Naive thymus-derived CD8-positive, alpha-beta T cell (primary cell): Measurements from ENCODE around the gene ATRIP. TPM values are rescaled to one million over a fixed set of nuclear protein-coding genes. Genes with fewer than 3 reads are reported as not detected.

Source experiments
- ATAC-seq, 2 donors: fragments of 150-1000 bp; cut with Tn5 transposase in 1 of 2; sonication (Bioruptor Pico), chemical (Tn5 transposase) in 1 of 2; 1 replicate in 1 of 2; 2 replicates in 1 of 2; pipeline ENCODE4 v1.10.0; 2021; ENCODE audit warnings: mild to moderate bottlenecking in 2 of 2, moderate library complexity in 2 of 2
- POLR2A ChIA-PET: fragments of 350-600 bp; sonication (Branson Sonifier 250); formaldehyde crosslinking; loops from one replicate; lab custom pipeline; 2021; ENCODE audit warnings: antibody characterized with exemption; lab: Charles Lee
- DNase-seq, 10 donors: peaks; one replicate each; pipeline versions ENCODE4 v3.0.0 to v3.0.0-alpha.2; 2020 to 2022
- H3K27ac Mint-ChIP-seq, 10 donors: one replicate each; pipeline ENCODE4 v1.8.0; 2020 to 2022; ENCODE audit warnings: mild to moderate bottlenecking in 10 of 10, mixed read lengths in 10 of 10, moderate library complexity in 4 of 10, inconsistent platforms in 1 of 10
- H3K27me3 Mint-ChIP-seq, 5 donors: one replicate each; pipeline ENCODE4 v1.8.0; 2021 to 2022; ENCODE audit warnings: mixed read lengths in 5 of 5
- H3K36me3 Mint-ChIP-seq, 3 donors: one replicate each; pipeline ENCODE4 v1.8.0; 2020 to 2022; ENCODE audit warnings: mixed read lengths in 3 of 3, mild to moderate bottlenecking in 2 of 3, inconsistent platforms in 1 of 3
- H3K4me1 Mint-ChIP-seq, 4 donors: one replicate each; pipeline ENCODE4 v1.8.0; 2021 to 2022; ENCODE audit warnings: mixed read lengths in 4 of 4
- H3K4me3 Mint-ChIP-seq, 10 donors: one replicate each; pipeline ENCODE4 v1.8.0; 2020 to 2022; ENCODE audit warnings: mild to moderate bottlenecking in 10 of 10, mixed read lengths in 10 of 10, moderate library complexity in 6 of 10, inconsistent platforms in 1 of 10
- H3K9me3 Mint-ChIP-seq, 9 donors: one replicate each; pipeline ENCODE4 v1.8.0; 2020 to 2022; ENCODE audit warnings: mixed read lengths in 9 of 9, mild to moderate bottlenecking in 3 of 9, inconsistent platforms in 1 of 9, moderate library complexity in 1 of 9
- polyA plus RNA-seq, 3 donors: library from polyadenylated mRNA; unstranded; fragments of 300-500 nt; fragmentation: Illumina TruSeq; gene quantifications; one replicate each; pipeline ENCODE4 v1.2.3, GENCODE V29; 2021
- total RNA-seq, 8 experiments: library from RNA in 2 of 8; stranded (reverse) in 2 of 8; gene quantifications; one replicate each; pipeline ENCODE4 v1.2.3 and lab custom pipeline; 2021 to 2026

ATRIP gene
- total and polyA plus RNA-seq, 5 experiments from 2014 or later, result 8.9 to 17.5 (median 13.2) TPM

DNA sequence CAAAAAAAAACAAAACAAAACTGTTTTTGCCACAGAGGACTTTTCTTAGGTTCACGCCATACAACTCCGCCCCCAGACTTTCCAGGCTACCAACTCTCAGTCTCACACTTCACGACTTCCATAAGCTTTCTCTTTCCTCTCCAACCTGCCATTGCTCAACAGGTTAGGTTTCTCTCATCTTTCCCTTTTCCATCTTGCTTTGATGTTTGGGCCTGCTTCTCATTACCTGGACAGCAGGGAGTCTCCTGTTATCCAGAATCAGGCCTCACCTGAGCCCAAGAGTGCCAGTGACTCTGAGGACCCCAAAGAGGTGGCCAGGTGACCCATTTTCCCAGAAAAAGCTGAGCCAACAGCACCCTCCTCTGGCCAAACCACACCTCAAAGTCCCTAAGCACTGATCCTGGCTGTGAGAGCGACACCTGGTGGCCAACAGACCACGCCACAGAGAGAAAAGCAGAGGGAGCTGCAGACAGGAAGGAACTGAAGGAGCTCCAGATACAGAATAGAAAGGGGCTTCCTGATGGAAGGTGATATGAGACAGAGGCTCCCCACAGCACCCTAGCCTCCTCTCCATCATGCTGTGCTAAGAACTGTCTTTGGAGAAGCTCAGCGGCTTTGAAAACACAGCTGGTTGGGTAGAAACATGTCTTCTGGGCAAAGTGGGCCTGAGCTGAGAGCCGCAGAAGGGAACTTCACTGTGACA lies 10.6 kb upstream of the ATRIP start:
- no peaks in the 10 kb centered on the region for H3K27me3 Mint-ChIP-seq
- peaks cover 0 to 15% (median 1%) of the 10 kb centered on the region in 3 donors for H3K36me3 Mint-ChIP-seq
- POLR2A ChIA-PET, result interaction anchor here (0.5 to 2.8 kb wide), 14 partner anchors 10 to 176 kb away, joined by 3 to 13 read pairs (median 6); partner anchors contain the start of genes ATRIP and SHISA5
- peak; percentile 34 to 39 for ATAC-seq
- DNase-seq, result peak; percentile 75 to 92 (median 84)
- H3K9me3 Mint-ChIP-seq, result no peaks in the 10 kb centered on the region
- H3K27ac Mint-ChIP-seq, result no peak overlapping the region
- peaks cover 15 to 38% (median 29%) of the 10 kb centered on the region in 4 donors for H3K4me1 Mint-ChIP-seq
- no peak overlapping the region for H3K4me3 Mint-ChIP-seq

DNA sequence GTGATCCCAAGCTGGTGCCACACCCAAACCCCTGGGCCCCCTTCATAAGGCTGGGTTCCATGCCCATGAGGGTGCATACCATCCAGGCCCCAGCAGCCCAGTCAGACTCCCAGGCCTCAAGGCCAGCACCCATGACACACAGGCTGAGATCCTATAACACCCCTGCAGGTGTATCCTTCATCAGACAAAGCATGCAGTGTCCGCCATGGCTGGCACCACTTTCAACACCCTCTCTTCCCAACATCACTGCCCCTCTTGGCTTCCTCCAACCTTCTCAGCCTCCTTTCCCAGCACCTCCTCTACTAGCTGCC lies 10.1 kb upstream of the ATRIP start:
- no peak for DNase-seq
- ATAC-seq, result no peak
- Mint-ChIP-seq H3K27ac (no peak overlapping the region), H3K9me3 (no peaks in the 10 kb centered on the region), H3K4me3 (no peak overlapping the region), H3K36me3 (peaks cover 0 to 20% (median 1%) of the 10 kb centered on the region in 3 donors), H3K27me3 (no peaks in the 10 kb centered on the region), H3K4me1 (peaks cover 15 to 41% (median 33%) of the 10 kb centered on the region in 4 donors)
- POLR2A ChIA-PET, result interaction anchor here (0.5 to 2.8 kb wide), 13 partner anchors 10 to 176 kb away, joined by 3 to 13 read pairs (median 6); partner anchors contain the start of genes ATRIP and SHISA5

DNA sequence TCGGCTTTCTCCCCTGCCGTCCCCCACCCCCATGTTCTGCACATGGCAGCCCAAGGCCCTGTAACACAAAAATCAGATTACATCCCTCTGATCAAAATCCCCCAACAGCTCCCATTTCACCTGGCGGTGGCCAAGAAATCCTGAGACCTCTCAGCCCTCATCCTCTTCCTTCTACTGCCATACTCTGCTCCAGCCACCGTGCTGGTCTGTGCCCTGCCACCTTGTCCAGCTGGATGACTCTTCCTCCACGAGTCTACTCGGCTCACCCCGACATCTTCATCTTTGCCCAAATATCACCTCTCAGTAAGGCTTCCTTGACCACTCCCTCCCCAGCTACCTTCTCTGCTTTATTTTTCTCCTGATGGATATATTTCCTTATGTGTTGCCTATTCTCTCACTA lies 9.7 kb upstream of the ATRIP start:
- H3K36me3 Mint-ChIP-seq, result peaks cover 0 to 25% (median 1%) of the 10 kb centered on the region in 3 donors
- no peak overlapping the region for H3K4me3 Mint-ChIP-seq
- no peak for ATAC-seq
- POLR2A ChIA-PET, result interaction anchor here (0.7 to 2.8 kb wide), 10 partner anchors 9 to 551 kb away, joined by 3 to 13 read pairs (median 6); partner anchors contain the start of genes ATRIP and SHISA5
- no peak overlapping the region for H3K27ac Mint-ChIP-seq
- H3K9me3 Mint-ChIP-seq, result no peaks in the 10 kb centered on the region
- H3K27me3 Mint-ChIP-seq, result no peaks in the 10 kb centered on the region
- DNase-seq, result no peak
- peaks cover 15 to 46% (median 37%) of the 10 kb centered on the region in 4 donors for H3K4me1 Mint-ChIP-seq

DNA sequence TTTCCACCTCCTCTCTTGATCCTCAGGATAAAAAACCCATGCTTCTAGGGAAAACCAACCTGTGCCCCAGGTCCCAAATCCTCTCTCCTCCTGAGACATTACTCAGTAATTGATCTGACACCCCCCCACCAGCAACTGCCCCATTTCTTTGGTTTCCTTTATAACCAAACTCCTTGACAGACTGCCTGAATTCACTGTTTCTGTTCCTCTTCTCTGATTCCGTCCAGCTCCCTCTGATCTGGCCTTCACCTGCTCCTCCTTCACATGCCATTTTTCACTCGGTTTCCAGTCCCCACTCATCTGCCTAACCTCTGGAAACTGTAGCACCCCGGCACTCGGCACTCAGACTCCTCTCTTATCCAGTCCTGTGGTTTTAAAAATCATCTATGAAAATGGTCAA lies 8.7 kb upstream of the ATRIP start:
- Mint-ChIP-seq H3K27ac (peak overlapping the region in 5 of 10 donors; percentile 44 to 99 (median 74)), H3K27me3 (no peaks in the 10 kb centered on the region), H3K4me3 (peak overlapping the region in 1 of 10 donors; percentile 18), H3K4me1 (peaks cover 15 to 55% (median 41%) of the 10 kb centered on the region in 4 donors), H3K9me3 (no peaks in the 10 kb centered on the region), H3K36me3 (peaks cover 0 to 34% (median 1%) of the 10 kb centered on the region in 3 donors)
- POLR2A ChIA-PET, result interaction anchor here (0.6 to 2.8 kb wide), 5 partner anchors 8 to 550 kb away, joined by 3 to 13 read pairs (median 12); partner anchors contain the start of genes ATRIP and SHISA5
- no peak for DNase-seq
- ATAC-seq, result no peak

DNA sequence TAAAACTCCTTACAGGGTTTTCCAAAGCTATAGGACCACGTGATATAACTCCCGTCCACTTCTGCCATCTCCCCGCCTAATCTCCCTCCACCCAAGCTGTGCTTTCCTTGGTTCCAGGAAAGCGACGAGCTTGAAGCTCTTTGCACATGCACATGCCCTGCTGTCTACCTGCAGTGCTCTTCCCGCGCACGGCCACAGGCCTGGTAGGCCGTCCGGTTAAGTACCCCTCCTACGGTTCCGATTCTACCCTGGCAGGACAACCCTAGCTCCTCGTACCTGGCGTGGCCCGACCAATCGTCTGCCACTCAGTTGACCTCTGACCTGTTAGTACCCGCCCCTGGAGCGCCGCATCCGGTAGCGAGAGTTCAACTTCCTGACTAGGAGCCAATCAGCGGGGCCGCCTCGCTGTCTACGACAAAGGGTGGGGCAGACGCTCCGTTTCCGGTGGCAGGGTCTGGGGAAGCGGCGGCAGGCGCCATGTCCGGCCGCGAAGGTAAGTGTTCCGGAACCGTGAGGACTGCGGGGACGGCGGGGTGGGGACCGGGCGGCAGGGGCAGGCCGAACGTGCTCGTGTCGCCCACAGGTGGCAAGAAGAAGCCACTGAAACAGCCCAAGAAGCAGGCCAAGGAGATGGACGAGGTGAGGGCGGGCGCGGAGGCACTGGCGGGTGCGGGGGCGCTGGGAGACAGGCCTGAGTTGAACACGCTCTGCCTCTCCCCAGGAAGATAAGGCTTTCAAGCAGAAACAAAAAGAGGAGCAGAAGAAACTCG lies 6.5 kb upstream of the ATRIP start, which contains the start of the genes CCDC51 and TMA7:
Gene CCDC51, minus strand, starts transcription at position 300 of the 770 bp plus-strand sequence. CDS start 4,991 bp downstream, outside the sequence.
Gene TMA7, plus strand, starts transcription at position 438 of the 770 bp plus-strand sequence. Its CDS starts 40 bp downstream, at position 478.
- peak within 1 kb of the TSS; percentile 95 to 100 (median 99) for H3K27ac Mint-ChIP-seq
- peaks cover 0 to 40% (median 3%) of the 10 kb centered on the region in 3 donors for H3K36me3 Mint-ChIP-seq
- DNase-seq (peak; percentile 93 to 99 (median 96)), ATAC-seq (peak; percentile 92 to 93)
- POLR2A ChIA-PET, result interaction anchor here (0.6 to 4.1 kb wide), 26 partner anchors 9 to 277 kb away, joined by 3 to 37 read pairs (median 5); partner anchors contain the start of genes IP6K2, NME6, PFKFB4 and PLXNB1
- H3K4me3 Mint-ChIP-seq, result peak within 1 kb of the TSS; percentile 89 to 100 (median 97)
- H3K4me1 Mint-ChIP-seq, result peaks cover 15 to 51% (median 39%) of the 10 kb centered on the region in 4 donors
- no peaks in the 10 kb centered on the region for H3K27me3 Mint-ChIP-seq
- no peaks in the 10 kb centered on the region for H3K9me3 Mint-ChIP-seq

DNA sequence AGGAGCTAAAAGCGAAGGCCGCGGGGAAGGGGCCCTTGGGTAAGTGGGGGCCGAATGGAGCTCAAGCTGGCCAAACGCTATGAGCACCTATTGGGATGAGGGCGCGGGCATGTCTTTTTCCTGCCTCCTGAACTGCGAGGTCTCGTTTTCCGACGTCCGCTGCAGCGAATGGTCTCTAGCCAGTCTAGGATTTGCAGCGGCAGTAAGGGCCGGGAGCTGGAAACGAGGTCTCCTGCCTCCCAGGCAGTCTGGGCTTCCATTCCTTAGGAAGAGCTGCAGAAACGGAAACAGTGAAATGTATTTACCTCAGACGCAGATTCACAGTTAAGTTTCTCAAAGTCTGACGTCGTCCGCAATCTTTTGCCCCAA lies 6.0 kb upstream of the ATRIP start:
- Mint-ChIP-seq H3K4me1 (peaks cover 12 to 52% (median 42%) of the 10 kb centered on the region in 4 donors), H3K27ac (peak overlapping the region; percentile 95 to 100 (median 99)), H3K36me3 (peaks cover 0 to 40% (median 3%) of the 10 kb centered on the region in 3 donors), H3K4me3 (peak overlapping the region; percentile 89 to 100 (median 97)), H3K27me3 (no peaks in the 10 kb centered on the region), H3K9me3 (no peaks in the 10 kb centered on the region)
- POLR2A ChIA-PET, result interaction anchor here (0.6 to 4.1 kb wide), 17 partner anchors 10 to 589 kb away, joined by 3 to 37 read pairs (median 7); partner anchors contain the start of genes PFKFB4, PLXNB1 and SHISA5
- ATAC-seq (peak; percentile 2 to 5), DNase-seq (peak in 1 of 10 donors; percentile 29)

DNA sequence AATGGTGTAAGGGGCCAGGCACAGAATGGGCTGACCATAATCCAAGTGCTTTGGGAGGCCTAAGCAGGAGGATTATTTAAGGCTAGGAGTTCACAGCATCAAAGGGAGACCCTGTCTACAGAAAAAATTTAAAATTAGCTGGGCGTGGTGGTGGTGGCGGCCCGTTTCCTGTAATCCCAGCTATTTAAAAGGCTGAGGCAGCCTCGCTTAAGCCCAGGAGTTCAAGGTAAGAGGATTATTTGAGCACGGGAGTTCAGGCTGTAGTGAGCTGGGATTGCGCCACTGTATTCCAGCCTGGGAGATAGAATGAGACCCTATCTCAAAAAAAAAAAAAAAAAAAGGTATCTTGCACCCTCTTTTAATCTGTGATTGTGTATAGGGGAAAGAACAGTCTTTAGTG lies 4.6 kb upstream of the ATRIP start:
- POLR2A ChIA-PET, result interaction anchor here (2.8 to 4.1 kb wide), 2 partner anchors 24 to 31 kb away, joined by 25 to 37 read pairs; a partner anchor contains a TSS
- peaks cover 0 to 40% (median 3%) of the 10 kb centered on the region in 3 donors for H3K36me3 Mint-ChIP-seq
- ATAC-seq, result no peak

DNA sequence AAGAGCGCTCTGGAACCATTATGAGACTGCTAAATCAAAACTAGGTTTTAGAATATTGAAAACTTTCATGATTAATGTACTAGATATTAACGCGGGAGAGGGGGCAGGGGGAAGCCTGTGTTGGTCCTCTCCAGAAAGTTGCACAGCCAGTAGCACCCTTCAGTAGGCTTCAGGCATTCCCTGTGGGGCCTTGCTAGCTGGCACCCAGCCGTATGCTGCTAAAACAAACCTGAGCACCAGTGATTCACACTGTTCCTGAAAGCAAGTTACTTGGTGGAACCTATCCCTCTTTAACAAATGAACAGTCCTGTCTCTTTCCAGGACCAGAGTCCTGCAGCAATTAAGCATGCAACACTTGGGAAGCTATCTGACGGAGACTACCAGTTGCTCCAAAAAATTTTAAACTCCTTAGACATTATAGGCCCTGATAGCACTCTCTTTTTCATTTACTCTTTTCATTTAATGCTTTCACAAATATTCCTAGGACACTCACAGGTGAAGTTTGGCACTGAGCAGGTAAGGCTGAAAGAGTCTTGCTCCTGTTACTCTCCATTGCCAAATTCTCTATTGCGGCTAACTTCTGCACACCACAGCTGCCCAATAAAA lies 1.2 kb upstream of the ATRIP start:
- Mint-ChIP-seq H3K9me3 (no peaks in the 10 kb centered on the region), H3K4me3 (peak overlapping the region; percentile 86 to 98 (median 92)), H3K4me1 (peaks cover 18 to 62% (median 49%) of the 10 kb centered on the region in 4 donors), H3K27ac (peak overlapping the region; percentile 37 to 98 (median 95)), H3K36me3 (peaks cover 0 to 40% (median 3%) of the 10 kb centered on the region in 3 donors), H3K27me3 (no peaks in the 10 kb centered on the region)
- DNase-seq (no peak), ATAC-seq (no peak)
- POLR2A ChIA-PET, result interaction anchor here (1.0 to 3.7 kb wide), 16 partner anchors 9 to 204 kb away, joined by 3 to 28 read pairs (median 6); partner anchors contain the start of gene ZNF589

More for the DNA sequence above, 4.6 kb upstream of the ATRIP start:
- Mint-ChIP-seq H3K4me3 (peak overlapping the region; percentile 89 to 100 (median 97)), H3K4me1 (peaks cover 19 to 63% (median 53%) of the 10 kb centered on the region in 4 donors), H3K27ac (peak overlapping the region; percentile 24 to 100 (median 99)), H3K9me3 (no peaks in the 10 kb centered on the region), H3K27me3 (no peaks in the 10 kb centered on the region)
- no peak for DNase-seq

DNA sequence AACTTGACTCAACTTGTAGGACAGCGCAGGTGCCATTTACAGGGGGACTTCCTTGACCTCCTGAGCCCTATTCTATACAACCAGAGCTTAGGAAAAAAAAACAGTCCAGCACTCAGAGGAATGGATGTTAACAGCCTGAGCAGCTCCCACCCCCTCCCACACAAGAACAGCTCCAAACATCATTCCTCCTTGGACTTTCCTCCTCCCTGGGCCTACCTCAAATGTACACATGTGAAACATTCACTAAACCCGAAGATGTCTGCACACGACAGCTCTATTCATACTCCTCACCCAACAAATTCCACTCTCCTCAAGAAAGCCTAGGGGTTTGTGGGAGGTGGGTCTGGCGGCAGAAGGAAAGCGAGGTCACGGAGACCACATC lies 503 bp upstream of the ATRIP start:
- no peak for DNase-seq
- peaks cover 0 to 34% (median 3%) of the 10 kb centered on the region in 3 donors for H3K36me3 Mint-ChIP-seq
- ATAC-seq, result no peak
- POLR2A ChIA-PET, result interaction anchor here (0.8 to 3.7 kb wide), 18 partner anchors 9 to 205 kb away, joined by 3 to 28 read pairs (median 6); partner anchors contain the start of gene ZNF589
- H3K27me3 Mint-ChIP-seq, result no peaks in the 10 kb centered on the region
- peak overlapping the region; percentile 86 to 98 (median 92) for H3K4me3 Mint-ChIP-seq
- H3K27ac Mint-ChIP-seq, result peak overlapping the region; percentile 83 to 98 (median 95)
- H3K4me1 Mint-ChIP-seq, result peaks cover 18 to 56% (median 47%) of the 10 kb centered on the region in 4 donors
- H3K9me3 Mint-ChIP-seq, result no peaks in the 10 kb centered on the region

DNA sequence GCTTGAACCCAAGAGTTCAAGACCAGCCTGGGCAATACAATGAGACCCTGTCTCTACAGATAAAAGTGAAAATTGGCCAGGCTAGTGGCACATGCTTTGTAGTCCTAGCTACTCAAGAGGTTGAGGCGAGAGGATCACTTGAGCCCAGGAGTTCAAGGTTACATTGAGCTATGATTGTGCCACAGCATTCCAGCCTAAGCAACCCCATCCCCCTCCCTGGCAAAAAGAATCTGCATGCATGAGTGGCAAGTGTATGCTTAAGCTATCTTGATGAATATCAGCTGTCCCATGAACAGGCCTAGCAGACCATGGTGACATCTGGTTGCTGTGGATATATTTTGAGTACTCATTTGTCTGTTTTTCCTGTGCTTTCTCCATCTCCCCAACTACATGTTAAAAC lies 4.7 kb downstream of the ATRIP start:
- POLR2A ChIA-PET, result interaction anchor here (1.2 to 3.3 kb wide), 2 partner anchors 11 to 28 kb away, joined by 6 to 18 read pairs; partner anchors contain the start of genes CCDC51 and TMA7
- Mint-ChIP-seq H3K36me3 (peaks cover 0 to 51% (median 8%) of the 10 kb centered on the region in 3 donors), H3K9me3 (no peaks in the 10 kb centered on the region), H3K4me3 (no peak overlapping the region), H3K27me3 (no peaks in the 10 kb centered on the region), H3K4me1 (peaks cover 15 to 24% (median 22%) of the 10 kb centered on the region in 4 donors), H3K27ac (no peak overlapping the region)
- ATAC-seq (no peak), DNase-seq (no peak)

DNA sequence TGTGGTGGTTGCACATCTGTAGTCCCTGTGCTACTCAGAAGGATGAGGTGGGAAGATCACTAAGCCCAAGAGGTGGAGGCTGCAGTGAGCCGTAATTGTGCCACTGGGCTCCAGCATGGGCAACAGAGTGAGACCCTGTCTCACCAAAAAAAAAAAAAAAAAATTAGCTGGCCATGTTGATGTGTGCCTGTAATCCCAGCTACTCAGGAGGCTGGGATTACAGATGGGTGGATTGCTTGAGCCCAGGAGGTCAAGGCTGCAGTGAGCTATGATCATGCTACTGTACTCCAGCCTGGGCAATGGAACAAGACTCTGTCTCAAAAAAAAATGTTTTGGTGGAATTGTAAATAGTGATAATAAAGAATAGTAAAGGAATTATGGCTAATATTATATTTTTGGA lies 9.9 kb downstream of the ATRIP start:
- no peaks in the 10 kb centered on the region for H3K9me3 Mint-ChIP-seq
- DNase-seq (no peak), ATAC-seq (no peak)
- peaks cover 4 to 11% (median 8%) of the 10 kb centered on the region in 4 donors for H3K4me1 Mint-ChIP-seq
- H3K4me3 Mint-ChIP-seq, result no peak overlapping the region
- POLR2A ChIA-PET, result interaction anchor here (0.6 to 2.6 kb wide), 3 partner anchors 10 to 53 kb away, joined by 6 to 10 read pairs (median 7); partner anchors contain the start of gene ATRIP
- H3K27ac Mint-ChIP-seq, result no peak overlapping the region
- H3K27me3 Mint-ChIP-seq, result no peaks in the 10 kb centered on the region
- peaks cover 0 to 91% (median 14%) of the 10 kb centered on the region in 3 donors for H3K36me3 Mint-ChIP-seq
